ENCODE results near the gene CRIM1.

GRCh38 chr2:36449943-36450392 is 94.4 kb downstream of the CRIM1 start:
- no peak for TF ChIP-seq CTCF (IDR thresholded peaks at IDR 0.05)
- TF ChIP-seq POLR2A (IDR thresholded peaks at IDR 0.05): no peak
